ENCODE results near the gene TPRN. TPM values are rescaled to one million over a fixed set of nuclear protein-coding genes. Genes with fewer than 3 reads are reported as not detected.

The TPRN gene, protein sequence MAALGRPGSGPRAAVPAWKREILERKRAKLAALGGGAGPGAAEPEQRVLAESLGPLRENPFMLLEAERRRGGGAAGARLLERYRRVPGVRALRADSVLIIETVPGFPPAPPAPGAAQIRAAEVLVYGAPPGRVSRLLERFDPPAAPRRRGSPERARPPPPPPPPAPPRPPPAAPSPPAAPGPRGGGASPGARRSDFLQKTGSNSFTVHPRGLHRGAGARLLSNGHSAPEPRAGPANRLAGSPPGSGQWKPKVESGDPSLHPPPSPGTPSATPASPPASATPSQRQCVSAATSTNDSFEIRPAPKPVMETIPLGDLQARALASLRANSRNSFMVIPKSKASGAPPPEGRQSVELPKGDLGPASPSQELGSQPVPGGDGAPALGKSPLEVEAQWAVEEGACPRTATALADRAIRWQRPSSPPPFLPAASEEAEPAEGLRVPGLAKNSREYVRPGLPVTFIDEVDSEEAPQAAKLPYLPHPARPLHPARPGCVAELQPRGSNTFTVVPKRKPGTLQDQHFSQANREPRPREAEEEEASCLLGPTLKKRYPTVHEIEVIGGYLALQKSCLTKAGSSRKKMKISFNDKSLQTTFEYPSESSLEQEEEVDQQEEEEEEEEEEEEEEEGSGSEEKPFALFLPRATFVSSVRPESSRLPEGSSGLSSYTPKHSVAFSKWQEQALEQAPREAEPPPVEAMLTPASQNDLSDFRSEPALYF
- polyA plus RNA-seq (2011; rRNA removed) (2.8 and 3.8 TPM in 2 replicates), polyA minus RNA-seq (2011; rRNA and poly(A)+ RNA removed) (2.5 and 3.0 TPM in 2 replicates)

DNA sequence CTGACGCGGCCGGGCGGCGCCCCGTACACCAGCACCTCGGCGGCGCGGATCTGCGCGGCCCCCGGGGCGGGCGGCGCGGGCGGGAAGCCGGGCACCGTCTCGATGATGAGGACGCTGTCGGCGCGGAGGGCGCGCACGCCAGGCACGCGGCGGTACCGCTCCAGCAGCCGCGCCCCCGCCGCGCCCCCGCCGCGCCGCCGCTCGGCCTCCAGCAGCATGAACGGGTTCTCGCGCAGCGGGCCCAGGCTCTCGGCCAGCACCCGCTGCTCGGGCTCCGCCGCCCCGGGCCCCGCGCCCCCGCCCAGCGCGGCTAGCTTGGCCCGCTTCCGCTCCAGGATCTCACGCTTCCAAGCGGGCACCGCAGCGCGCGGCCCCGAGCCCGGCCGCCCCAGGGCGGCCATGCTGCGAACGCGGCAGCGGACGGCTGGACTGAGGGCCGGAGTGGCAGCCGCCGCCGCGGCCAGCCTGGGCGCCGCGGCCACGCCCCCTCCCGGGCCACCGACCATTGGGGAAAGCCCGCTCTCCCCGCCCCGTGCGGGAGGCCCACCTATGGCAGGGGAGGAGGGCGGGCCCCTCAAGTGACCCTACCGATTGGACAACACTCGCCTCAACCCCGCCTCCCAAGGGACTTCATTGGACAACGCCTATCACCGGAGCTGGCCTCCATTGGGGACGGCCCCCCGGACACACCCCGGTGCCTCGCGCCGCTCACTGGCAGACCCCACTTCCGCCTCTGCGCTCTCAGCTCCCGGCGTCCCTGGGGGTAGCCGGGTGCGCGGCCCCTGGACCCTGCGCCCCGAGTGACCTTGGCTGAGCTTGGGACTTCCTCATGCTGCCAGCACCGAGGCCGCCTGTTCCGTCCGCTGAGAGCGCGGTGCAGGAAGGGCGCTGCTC lies at the start of gene TPRN:
TSS of gene TPRN (minus strand) at position 431 of the 894 bp plus-strand sequence. CDS start at position 401, 30 bp downstream.
- TF ChIP-seq, protein P1, sequence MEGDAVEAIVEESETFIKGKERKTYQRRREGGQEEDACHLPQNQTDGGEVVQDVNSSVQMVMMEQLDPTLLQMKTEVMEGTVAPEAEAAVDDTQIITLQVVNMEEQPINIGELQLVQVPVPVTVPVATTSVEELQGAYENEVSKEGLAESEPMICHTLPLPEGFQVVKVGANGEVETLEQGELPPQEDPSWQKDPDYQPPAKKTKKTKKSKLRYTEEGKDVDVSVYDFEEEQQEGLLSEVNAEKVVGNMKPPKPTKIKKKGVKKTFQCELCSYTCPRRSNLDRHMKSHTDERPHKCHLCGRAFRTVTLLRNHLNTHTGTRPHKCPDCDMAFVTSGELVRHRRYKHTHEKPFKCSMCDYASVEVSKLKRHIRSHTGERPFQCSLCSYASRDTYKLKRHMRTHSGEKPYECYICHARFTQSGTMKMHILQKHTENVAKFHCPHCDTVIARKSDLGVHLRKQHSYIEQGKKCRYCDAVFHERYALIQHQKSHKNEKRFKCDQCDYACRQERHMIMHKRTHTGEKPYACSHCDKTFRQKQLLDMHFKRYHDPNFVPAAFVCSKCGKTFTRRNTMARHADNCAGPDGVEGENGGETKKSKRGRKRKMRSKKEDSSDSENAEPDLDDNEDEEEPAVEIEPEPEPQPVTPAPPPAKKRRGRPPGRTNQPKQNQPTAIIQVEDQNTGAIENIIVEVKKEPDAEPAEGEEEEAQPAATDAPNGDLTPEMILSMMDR (IDR thresholded peaks at IDR 0.05; ENCODE audit: low read depth, low read length): no peak
- Histone ChIP-seq H3K27me3 (ENCODE audit: control insufficient read depth, insufficient read depth, low read length) (no peaks in the 10 kb centered on the region), H3K9me3 (ENCODE audit: control insufficient read depth, insufficient read depth, low read length) (no peaks in the 10 kb centered on the region; the same call in 1 of the 2 replicates), H3K4me3 (ENCODE audit: low read depth, low read length) (peak within 1 kb of the TSS; percentile 77), H3K27ac (ENCODE audit: low read depth, low read length) (no peak within 1 kb of the TSS)
- DNase-seq (ENCODE audit: low read depth, low spot score): peak; percentile 94
- POLR2A ChIA-PET: interaction anchor here (0.5 to 1.8 kb wide), 12 partner anchors 12 to 326 kb away, joined by 3 to 38 read pairs (median 6); partner anchors contain the start of genes ANAPC2, MAN1B1, SSNA1 and TUBB4B
- CTCF ChIA-PET: interaction anchor here (1.2 to 1.5 kb wide), 2 partner anchors 12 to 36 kb away, joined by 6 read pairs; partner anchors contain the start of genes ANAPC2 and SSNA1

DNA sequence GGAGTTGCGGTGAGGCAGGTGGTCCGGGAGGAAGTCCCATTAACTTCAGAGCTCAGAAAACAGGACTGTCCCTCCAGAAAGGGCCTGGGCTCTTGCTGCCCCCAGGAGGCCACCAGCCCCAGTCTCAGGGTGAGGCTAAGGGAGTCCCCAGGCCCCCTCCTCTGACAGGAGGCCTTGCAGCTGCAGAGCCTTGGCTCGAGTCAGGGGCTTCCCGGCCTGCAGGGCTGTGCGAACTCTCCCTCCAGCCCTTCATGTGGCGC lies 47.3 kb upstream of the TPRN start:
- no peak for DNase-seq (ENCODE audit: low read depth, low spot score)
- CTCF ChIA-PET: interaction anchor here (3.4 kb wide), 1 partner anchor 12 kb away, joined by 18 read pairs; no protein-coding TSS in a partner anchor
- POLR2A ChIA-PET: no interaction called here
- TF ChIP-seq, protein P1 (IDR thresholded peaks at IDR 0.05; ENCODE audit: low read depth, low read length): no peak
- H3K27me3 ChIP-seq (ENCODE audit: control insufficient read depth, insufficient read depth, low read length): no peaks in the 10 kb centered on the region
- no peak overlapping the region for H3K27ac ChIP-seq (ENCODE audit: low read depth, low read length)
- no peak overlapping the region for H3K4me3 ChIP-seq (ENCODE audit: low read depth, low read length)
- H3K9me3 ChIP-seq (ENCODE audit: control insufficient read depth, insufficient read depth, low read length): no peaks in the 10 kb centered on the region; the same call in 1 of the 2 replicates

DNA sequence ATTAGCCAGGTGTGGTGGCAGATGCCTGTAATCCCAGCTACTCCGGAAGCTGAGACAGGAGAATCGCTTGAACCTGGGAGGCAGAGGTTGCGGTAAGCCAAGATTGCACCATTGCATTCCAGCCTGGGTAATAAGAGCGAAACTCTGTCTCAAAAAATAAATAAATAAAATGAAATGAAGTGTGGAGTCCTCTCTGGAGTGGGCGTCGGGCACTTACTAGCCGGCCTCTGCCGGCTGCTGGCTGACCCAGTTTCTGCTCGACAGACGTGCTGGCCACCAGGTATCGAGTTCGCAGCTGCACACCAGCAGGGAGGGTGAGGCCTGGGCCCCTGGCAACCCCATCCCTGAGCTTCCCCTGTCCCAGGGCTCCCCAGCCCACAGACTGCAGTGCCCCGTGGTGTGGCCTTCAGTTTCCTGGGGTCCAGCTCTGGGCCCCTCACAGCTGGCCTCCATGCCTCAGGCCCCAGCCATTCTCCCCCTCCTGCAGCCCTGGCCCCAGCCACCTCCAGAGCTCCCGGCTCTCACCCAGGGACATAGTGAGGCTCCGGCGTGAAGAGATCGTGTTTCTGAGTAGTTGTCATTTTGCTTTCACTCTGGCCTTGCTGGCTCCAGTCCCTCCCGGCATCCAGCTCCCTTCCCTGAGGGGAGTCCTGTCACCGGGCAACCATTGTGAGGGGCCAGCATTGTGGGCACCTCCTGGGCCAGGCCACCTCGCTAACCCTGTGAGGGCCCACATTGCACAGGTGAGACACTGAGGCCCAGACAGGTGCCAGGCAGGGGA lies 46.8 kb upstream of the TPRN start:
- Histone ChIP-seq H3K4me3 (ENCODE audit: low read depth, low read length) (no peak overlapping the region), H3K9me3 (ENCODE audit: control insufficient read depth, insufficient read depth, low read length) (no peaks in the 10 kb centered on the region; the same call in 1 of the 2 replicates), H3K27me3 (ENCODE audit: control insufficient read depth, insufficient read depth, low read length) (no peaks in the 10 kb centered on the region), H3K27ac (ENCODE audit: low read depth, low read length) (peak overlapping the region; percentile 31)
- ChIA-PET POLR2A (no interaction called here), CTCF (interaction anchor here (3.4 kb wide), 1 partner anchor 11 kb away, joined by 18 read pairs; no protein-coding TSS in a partner anchor)
- DNase-seq (ENCODE audit: low read depth, low spot score): no peak
- TF ChIP-seq, protein P1 (IDR thresholded peaks at IDR 0.05; ENCODE audit: low read depth, low read length): no peak

All from AG04450 (cell line).